ENCODE measurements around the gene CSKMT. TPM values are rescaled to one million over a fixed set of nuclear protein-coding genes. Genes with fewer than 3 reads are reported as not detected.

CSKMT gene
- total and polyA plus RNA-seq, 10 of the 15 experiments (the other 5 are each of a cell fraction or from before 2014, with no cell fraction given): 7.0 to 213 (median 21.6) TPM

GRCh38 chr11:62709247-62710000, 44.3 kb downstream of the CSKMT start (continued):
- TF ChIP-seq, protein P1, sequence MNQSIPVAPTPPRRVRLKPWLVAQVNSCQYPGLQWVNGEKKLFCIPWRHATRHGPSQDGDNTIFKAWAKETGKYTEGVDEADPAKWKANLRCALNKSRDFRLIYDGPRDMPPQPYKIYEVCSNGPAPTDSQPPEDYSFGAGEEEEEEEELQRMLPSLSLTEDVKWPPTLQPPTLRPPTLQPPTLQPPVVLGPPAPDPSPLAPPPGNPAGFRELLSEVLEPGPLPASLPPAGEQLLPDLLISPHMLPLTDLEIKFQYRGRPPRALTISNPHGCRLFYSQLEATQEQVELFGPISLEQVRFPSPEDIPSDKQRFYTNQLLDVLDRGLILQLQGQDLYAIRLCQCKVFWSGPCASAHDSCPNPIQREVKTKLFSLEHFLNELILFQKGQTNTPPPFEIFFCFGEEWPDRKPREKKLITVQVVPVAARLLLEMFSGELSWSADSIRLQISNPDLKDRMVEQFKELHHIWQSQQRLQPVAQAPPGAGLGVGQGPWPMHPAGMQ (IDR thresholded peaks at IDR 0.05; ENCODE audit: borderline replicate concordance): no peak
- TF ChIP-seq HCFC1 (IDR thresholded peaks at IDR 0.05; ENCODE audit: low read length) (peak; percentile 92), SIN3A (IDR thresholded peaks at IDR 0.05; ENCODE audit: low read depth, low read length) (0 out of 2 replicates have a peak, but pooled peaks have one; percentile 60), EGR1 (IDR thresholded peaks at IDR 0.05; ENCODE audit: borderline replicate concordance in 1 of 2, low read depth in 2 of 2, low read length in 2 of 2) (no peak), NRF1 (conservative IDR thresholded peaks at IDR 0.05; ENCODE audit: low read depth, low read length) (no peak), KLF5 (IDR thresholded peaks at IDR 0.05; ENCODE audit: partially characterized antibody) (peak; percentile 63), NBN (IDR thresholded peaks at IDR 0.05) (peak; percentile 66), BCL11A (IDR thresholded peaks at IDR 0.05; ENCODE audit: low read depth, low read length) (no peak), RELB (IDR thresholded peaks at IDR 0.05; ENCODE audit: low read depth) (peak; percentile 97), PAX8 (IDR thresholded peaks at IDR 0.05) (no peak), DPF2 (IDR thresholded peaks at IDR 0.05) (no peak; the same call in 1 of the 2 replicates), ASH2L (IDR thresholded peaks at IDR 0.05; ENCODE audit: borderline replicate concordance, low read depth) (no peak), SPI1 (IDR thresholded peaks at IDR 0.05; ENCODE audit: borderline replicate concordance, insufficient read depth, low read depth, low read length) (peak; percentile 41; the same call in 1 of the 2 replicates), SUZ12 (IDR thresholded peaks at IDR 0.05; ENCODE audit: unreplicated experiment) (no peak)
- TF ChIP-seq, protein P2, sequence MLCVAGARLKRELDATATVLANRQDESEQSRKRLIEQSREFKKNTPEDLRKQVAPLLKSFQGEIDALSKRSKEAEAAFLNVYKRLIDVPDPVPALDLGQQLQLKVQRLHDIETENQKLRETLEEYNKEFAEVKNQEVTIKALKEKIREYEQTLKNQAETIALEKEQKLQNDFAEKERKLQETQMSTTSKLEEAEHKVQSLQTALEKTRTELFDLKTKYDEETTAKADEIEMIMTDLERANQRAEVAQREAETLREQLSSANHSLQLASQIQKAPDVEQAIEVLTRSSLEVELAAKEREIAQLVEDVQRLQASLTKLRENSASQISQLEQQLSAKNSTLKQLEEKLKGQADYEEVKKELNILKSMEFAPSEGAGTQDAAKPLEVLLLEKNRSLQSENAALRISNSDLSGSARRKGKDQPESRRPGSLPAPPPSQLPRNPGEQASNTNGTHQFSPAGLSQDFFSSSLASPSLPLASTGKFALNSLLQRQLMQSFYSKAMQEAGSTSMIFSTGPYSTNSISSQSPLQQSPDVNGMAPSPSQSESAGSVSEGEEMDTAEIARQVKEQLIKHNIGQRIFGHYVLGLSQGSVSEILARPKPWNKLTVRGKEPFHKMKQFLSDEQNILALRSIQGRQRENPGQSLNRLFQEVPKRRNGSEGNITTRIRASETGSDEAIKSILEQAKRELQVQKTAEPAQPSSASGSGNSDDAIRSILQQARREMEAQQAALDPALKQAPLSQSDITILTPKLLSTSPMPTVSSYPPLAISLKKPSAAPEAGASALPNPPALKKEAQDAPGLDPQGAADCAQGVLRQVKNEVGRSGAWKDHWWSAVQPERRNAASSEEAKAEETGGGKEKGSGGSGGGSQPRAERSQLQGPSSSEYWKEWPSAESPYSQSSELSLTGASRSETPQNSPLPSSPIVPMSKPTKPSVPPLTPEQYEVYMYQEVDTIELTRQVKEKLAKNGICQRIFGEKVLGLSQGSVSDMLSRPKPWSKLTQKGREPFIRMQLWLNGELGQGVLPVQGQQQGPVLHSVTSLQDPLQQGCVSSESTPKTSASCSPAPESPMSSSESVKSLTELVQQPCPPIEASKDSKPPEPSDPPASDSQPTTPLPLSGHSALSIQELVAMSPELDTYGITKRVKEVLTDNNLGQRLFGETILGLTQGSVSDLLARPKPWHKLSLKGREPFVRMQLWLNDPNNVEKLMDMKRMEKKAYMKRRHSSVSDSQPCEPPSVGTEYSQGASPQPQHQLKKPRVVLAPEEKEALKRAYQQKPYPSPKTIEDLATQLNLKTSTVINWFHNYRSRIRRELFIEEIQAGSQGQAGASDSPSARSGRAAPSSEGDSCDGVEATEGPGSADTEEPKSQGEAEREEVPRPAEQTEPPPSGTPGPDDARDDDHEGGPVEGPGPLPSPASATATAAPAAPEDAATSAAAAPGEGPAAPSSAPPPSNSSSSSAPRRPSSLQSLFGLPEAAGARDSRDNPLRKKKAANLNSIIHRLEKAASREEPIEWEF (IDR thresholded peaks at IDR 0.05; ENCODE audit: insufficient replicate concordance, low read depth, low read length): no peak
- TF ChIP-seq, protein P3, sequence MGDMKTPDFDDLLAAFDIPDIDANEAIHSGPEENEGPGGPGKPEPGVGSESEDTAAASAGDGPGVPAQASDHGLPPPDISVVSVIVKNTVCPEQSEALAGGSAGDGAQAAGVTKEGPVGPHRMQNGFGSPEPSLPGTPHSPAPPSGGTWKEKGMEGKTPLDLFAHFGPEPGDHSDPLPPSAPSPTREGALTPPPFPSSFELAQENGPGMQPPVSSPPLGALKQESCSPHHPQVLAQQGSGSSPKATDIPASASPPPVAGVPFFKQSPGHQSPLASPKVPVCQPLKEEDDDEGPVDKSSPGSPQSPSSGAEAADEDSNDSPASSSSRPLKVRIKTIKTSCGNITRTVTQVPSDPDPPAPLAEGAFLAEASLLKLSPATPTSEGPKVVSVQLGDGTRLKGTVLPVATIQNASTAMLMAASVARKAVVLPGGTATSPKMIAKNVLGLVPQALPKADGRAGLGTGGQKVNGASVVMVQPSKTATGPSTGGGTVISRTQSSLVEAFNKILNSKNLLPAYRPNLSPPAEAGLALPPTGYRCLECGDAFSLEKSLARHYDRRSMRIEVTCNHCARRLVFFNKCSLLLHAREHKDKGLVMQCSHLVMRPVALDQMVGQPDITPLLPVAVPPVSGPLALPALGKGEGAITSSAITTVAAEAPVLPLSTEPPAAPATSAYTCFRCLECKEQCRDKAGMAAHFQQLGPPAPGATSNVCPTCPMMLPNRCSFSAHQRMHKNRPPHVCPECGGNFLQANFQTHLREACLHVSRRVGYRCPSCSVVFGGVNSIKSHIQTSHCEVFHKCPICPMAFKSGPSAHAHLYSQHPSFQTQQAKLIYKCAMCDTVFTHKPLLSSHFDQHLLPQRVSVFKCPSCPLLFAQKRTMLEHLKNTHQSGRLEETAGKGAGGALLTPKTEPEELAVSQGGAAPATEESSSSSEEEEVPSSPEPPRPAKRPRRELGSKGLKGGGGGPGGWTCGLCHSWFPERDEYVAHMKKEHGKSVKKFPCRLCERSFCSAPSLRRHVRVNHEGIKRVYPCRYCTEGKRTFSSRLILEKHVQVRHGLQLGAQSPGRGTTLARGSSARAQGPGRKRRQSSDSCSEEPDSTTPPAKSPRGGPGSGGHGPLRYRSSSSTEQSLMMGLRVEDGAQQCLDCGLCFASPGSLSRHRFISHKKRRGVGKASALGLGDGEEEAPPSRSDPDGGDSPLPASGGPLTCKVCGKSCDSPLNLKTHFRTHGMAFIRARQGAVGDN (IDR thresholded peaks at IDR 0.05): no peak
